PC-9 (cell line): ENCODE results near the gene TREH. TPM values are rescaled to one million over a fixed set of nuclear protein-coding genes. Genes with fewer than 3 reads are reported as not detected.
"Not testable (repeated sequence)": the region's sequence is repeated elsewhere in the genome, so short reads cannot be mapped to it uniquely, and the experiment has no call there.

Experiments
- BruUV-seq: library from RNA; stranded (reverse); fragments of 400-500 nt; replicated peaks from 2 replicates; lab custom pipeline; 2021; lab: Mats Ljungman, UMichigan
- CTCF ChIA-PET: fragments of 300-600 bp; sonication (Branson Sonifier 250); formaldehyde crosslinking; loops from one replicate; lab custom pipeline; 2022; ENCODE audit warnings: antibody characterized with exemption; lab: Charles Lee
- POLR2A ChIA-PET: fragments of 300-600 bp; sonication (Branson Sonifier 250); formaldehyde crosslinking; loops from one replicate; lab custom pipeline; 2022; ENCODE audit warnings: antibody characterized with exemption; ENCODE audit not compliant: unreplicated experiment; lab: Charles Lee
- DNase-seq, 2 experiments: peaks; one replicate each; pipeline versions ENCODE4 v3.0.0 to v3.0.0-alpha.2; 2015 to 2022; ENCODE audit warnings: mixed read lengths in 1 of 2
- H2AFZ ChIP-seq: fragments of 200-600 bp; sonication (generic); 2 replicates; pipeline ENCODE4 v1.8.1; 2017; ENCODE audit warnings: antibody characterized with exemption
- H3F3A ChIP-seq: fragments of 200-600 bp; sonication (generic); 2 replicates; pipeline ENCODE4 v1.8.1; 2017; ENCODE audit warnings: antibody characterized with exemption, mild to moderate bottlenecking, low read depth; ENCODE audit not compliant: insufficient read depth
- H3K27ac ChIP-seq: fragments of 200-600 bp; sonication (generic); 2 replicates; pipeline ENCODE4 v1.6.1; 2016; ENCODE audit warnings: mixed run types
- H3K27me3 ChIP-seq: fragments of 200-600 bp; sonication (generic); 2 replicates; pipeline ENCODE4 v1.6.1; 2016; ENCODE audit warnings: low read depth, mixed run types; ENCODE audit not compliant: insufficient read depth
- H3K36me3 ChIP-seq: fragments of 200-600 bp; sonication (generic); 2 replicates; pipeline ENCODE4 v1.6.1; 2016; ENCODE audit warnings: low read depth, mixed run types
- H3K4me1 ChIP-seq: fragments of 200-600 bp; sonication (generic); replicated peaks from 2 replicates; pipeline ENCODE4 v1.6.1; 2016; ENCODE audit warnings: mixed run types; ENCODE audit not compliant: insufficient read depth
- H3K4me2 ChIP-seq: fragments of 200-600 bp; sonication (generic); 2 replicates; pipeline ENCODE4 v1.6.1; 2017; ENCODE audit warnings: mixed run types
- H3K4me3 ChIP-seq: fragments of 200-600 bp; sonication (generic); 2 replicates; pipeline ENCODE4 v1.6.1; 2016; ENCODE audit warnings: mixed run types
- H3K79me2 ChIP-seq: fragments of 200-600 bp; sonication (generic); 2 replicates; pipeline ENCODE4 v1.6.1; 2017; ENCODE audit warnings: low read depth, mixed run types
- H3K9me2 ChIP-seq: fragments of 200-600 bp; sonication (generic); 2 replicates; pipeline ENCODE4 v1.8.1; 2017; ENCODE audit warnings: mild to moderate bottlenecking; ENCODE audit not compliant: insufficient read depth
- H3K9me3 ChIP-seq: fragments of 200-600 bp; sonication (generic); 2 replicates; pipeline ENCODE4 v1.8.1; 2016; ENCODE audit warnings: low read depth; ENCODE audit not compliant: insufficient read depth
- H4K20me1 ChIP-seq: fragments of 200-600 bp; sonication (generic); 2 replicates; pipeline ENCODE4 v1.8.1; 2017; ENCODE audit not compliant: insufficient read depth
- EZH2 ChIP-seq: fragments of 200-600 bp; sonication (generic); IDR thresholded peaks from 2 replicates; pipeline ENCODE4 v1.8.0; 2017; ENCODE audit warnings: antibody characterized with exemption, low read depth
- intact Hi-C: fragments of 100-400 bp; cut with micrococcal nuclease; formaldehyde crosslinking; loops from one replicate; pipeline ENCODE4 v1.10.0; 2022; ENCODE audit not compliant: unreplicated experiment
- total RNA-seq: library from RNA; stranded (reverse); gene quantifications from 2 replicates; pipeline ENCODE4 v1.2.3, GENCODE V29; 2021
- TF ChIP-seq, protein P1 (sequence below): fragments of 200-600 bp; sonication (generic); conservative IDR thresholded peaks from 2 replicates; pipeline ENCODE4 v1.6.1; 2017; ENCODE audit warnings: mixed run types, antibody characterized with exemption, mild to moderate bottlenecking, moderate library complexity

TREH gene
- total RNA-seq, 1 experiment from 2014 or later, result not detected

DNA sequence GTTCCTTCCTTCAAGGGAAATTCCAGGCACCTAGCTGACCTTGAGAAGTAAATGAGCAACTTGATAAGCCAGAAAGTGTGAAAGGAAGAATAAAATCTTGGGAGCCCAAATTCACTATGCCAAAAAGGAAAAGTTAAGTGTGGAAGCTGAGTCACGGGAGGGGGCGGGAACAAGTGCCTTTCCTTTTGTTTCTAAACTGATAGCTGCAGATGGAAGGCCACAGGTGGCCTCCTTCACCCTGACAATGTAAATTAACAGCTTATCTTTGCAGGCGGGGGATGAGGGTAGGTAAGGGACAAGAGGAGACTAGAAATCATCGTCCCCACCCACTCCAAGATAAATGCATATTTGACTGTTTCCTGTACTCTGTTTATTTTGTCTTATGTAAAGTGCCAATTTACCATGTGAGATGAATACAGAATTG is 36.4 kb upstream of the TREH start:
- no peak overlapping the region for H3K4me3 ChIP-seq
- no peak overlapping the region for H2AFZ ChIP-seq
- intact Hi-C loops, result no loop called here
- BruUV-seq, result no TSS peak
- ChIA-PET CTCF (interaction anchor here (0.7 kb wide), 1 partner anchor 196 kb away, joined by 6 read pairs; no protein-coding TSS in a partner anchor), POLR2A (interaction anchor here (0.6 kb wide), 1 partner anchor 396 kb away, joined by 3 read pairs; no protein-coding TSS in a partner anchor)
- no peaks in the 10 kb centered on the region for H3K9me3 ChIP-seq
- no peaks in the 10 kb centered on the region for H3K27me3 ChIP-seq
- no peaks in the 10 kb centered on the region for H3K79me2 ChIP-seq
- H3K4me2 ChIP-seq, result peak overlapping the region; percentile 38; the same call in 1 of the 2 replicates
- no peak for TF ChIP-seq EZH2
- TF ChIP-seq, protein P1, sequence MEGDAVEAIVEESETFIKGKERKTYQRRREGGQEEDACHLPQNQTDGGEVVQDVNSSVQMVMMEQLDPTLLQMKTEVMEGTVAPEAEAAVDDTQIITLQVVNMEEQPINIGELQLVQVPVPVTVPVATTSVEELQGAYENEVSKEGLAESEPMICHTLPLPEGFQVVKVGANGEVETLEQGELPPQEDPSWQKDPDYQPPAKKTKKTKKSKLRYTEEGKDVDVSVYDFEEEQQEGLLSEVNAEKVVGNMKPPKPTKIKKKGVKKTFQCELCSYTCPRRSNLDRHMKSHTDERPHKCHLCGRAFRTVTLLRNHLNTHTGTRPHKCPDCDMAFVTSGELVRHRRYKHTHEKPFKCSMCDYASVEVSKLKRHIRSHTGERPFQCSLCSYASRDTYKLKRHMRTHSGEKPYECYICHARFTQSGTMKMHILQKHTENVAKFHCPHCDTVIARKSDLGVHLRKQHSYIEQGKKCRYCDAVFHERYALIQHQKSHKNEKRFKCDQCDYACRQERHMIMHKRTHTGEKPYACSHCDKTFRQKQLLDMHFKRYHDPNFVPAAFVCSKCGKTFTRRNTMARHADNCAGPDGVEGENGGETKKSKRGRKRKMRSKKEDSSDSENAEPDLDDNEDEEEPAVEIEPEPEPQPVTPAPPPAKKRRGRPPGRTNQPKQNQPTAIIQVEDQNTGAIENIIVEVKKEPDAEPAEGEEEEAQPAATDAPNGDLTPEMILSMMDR, result no peak
- H3F3A ChIP-seq, result peaks cover 37% of the 10 kb centered on the region; the same call in 1 of the 2 replicates
- H3K36me3 ChIP-seq, result no peaks in the 10 kb centered on the region
- no peaks in the 10 kb centered on the region for H4K20me1 ChIP-seq
- no peaks in the 10 kb centered on the region for H3K9me2 ChIP-seq
- DNase-seq, result peak in 1 of 2 experiments; percentile 42
- H3K4me1 ChIP-seq, result peaks cover 46% of the 10 kb centered on the region
- peak overlapping the region; percentile 15; the same call in 1 of the 2 replicates for H3K27ac ChIP-seq

DNA sequence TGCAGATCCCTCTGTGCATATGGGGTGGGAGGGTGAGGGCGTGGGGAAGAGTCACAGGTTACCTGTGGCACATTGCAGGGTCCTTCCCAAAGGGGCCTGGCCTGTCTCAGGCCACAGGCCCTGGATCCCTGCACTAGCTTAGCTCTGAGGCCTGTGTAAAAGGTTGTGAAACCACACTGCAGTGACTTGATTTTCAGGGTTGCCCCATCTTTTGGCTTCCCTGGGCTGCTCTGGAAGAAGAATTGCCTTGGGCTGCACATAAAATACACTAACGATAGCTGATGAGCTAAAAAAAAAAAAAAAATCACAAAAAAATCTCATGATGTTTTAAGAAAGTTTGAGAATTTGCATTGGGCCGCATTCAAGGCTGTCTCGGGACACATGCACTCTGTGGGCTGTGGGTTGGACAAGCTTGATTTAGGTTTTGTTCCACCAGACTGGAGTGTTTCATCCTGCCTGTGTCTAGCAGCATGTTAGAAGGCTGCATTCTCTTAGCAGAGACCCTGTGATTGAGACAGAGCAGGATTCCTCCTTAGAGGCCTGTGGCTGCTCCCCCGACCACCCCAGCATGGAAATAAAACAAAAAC is 35.9 kb upstream of the TREH start:
- Histone ChIP-seq H3K4me3 (no peak overlapping the region), H3K36me3 (no peaks in the 10 kb centered on the region), H3K4me1 (peaks cover 46% of the 10 kb centered on the region), H3K9me2 (no peaks in the 10 kb centered on the region), H3K79me2 (no peaks in the 10 kb centered on the region), H2AFZ (no peak overlapping the region), H3K4me2 (peak overlapping the region; percentile 38; the same call in 1 of the 2 replicates), H3K27ac (peak overlapping the region; percentile 15; the same call in 1 of the 2 replicates), H3F3A (peaks cover 37% of the 10 kb centered on the region; the same call in 1 of the 2 replicates), H3K9me3 (no peaks in the 10 kb centered on the region), H4K20me1 (no peaks in the 10 kb centered on the region), H3K27me3 (no peaks in the 10 kb centered on the region)
- ChIA-PET CTCF (interaction anchor here (0.7 kb wide), 1 partner anchor 197 kb away, joined by 6 read pairs; no protein-coding TSS in a partner anchor), POLR2A (interaction anchor here (0.6 kb wide), 1 partner anchor 396 kb away, joined by 3 read pairs; no protein-coding TSS in a partner anchor)
- DNase-seq, result peak in 1 of 2 experiments; percentile 60
- no peak for TF ChIP-seq EZH2
- TF ChIP-seq, protein P1, result no peak
- intact Hi-C loops, result no loop called here
- BruUV-seq, result no TSS peak

DNA sequence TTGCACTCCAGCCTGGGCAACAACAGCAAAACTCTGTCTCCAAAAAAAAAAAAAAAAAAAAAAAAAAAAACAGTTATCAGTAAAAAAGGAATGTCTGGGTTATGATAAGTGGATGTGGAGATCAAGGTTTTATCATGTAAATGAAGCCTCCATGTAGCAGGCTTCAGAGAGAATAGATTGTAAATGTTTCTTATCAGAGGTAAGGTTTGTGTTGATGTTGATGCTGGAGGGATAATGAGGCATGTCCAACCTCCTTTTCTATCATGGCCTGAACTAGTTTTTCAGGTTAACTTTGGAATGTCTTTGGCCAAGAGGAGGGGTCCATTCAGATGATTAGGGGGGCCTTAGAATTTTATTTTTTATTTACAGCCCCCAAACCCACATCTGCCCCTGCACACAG is 35.4 kb upstream of the TREH start:
- Histone ChIP-seq H3K4me2 (0 out of 2 replicates have a peak overlapping the region, but pooled peaks have one; percentile 7), H3K9me3 (no peaks in the 10 kb centered on the region), H3K4me1 (peaks cover 42% of the 10 kb centered on the region), H2AFZ (no peak overlapping the region), H3K27me3 (no peaks in the 10 kb centered on the region), H3K27ac (no peak overlapping the region), H3K79me2 (no peaks in the 10 kb centered on the region), H4K20me1 (no peaks in the 10 kb centered on the region), H3F3A (peaks cover 37% of the 10 kb centered on the region; the same call in 1 of the 2 replicates), H3K9me2 (no peaks in the 10 kb centered on the region), H3K36me3 (no peaks in the 10 kb centered on the region), H3K4me3 (no peak overlapping the region)
- intact Hi-C loops, result no loop called here
- TF ChIP-seq, protein P1, result no peak
- no peak for TF ChIP-seq EZH2
- DNase-seq, result no peak
- CTCF ChIA-PET, result no interaction called here
- POLR2A ChIA-PET, result no interaction called here
- BruUV-seq, result no TSS peak

DNA sequence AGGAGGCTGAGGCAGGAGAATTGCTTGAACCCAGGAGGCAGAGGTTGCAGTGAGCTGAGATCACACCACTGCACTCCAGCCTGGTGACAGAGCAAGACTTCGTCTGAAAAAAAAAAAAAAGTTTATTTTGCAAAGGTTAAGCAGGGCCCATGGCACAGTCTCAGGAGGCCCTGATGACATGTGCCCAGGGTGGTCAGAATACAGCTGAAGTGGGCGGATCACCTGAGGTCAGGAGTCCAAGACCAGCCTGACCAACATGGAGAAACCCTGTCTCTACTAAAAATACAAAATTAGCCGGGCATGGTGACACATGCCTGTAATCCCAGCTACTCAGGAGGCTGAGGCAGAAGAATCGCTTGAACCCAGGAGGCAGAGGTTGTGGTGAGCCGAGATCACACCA is 35.0 kb upstream of the TREH start:
- H4K20me1 ChIP-seq, H3K4me2 ChIP-seq, H2AFZ ChIP-seq, H3K9me2 ChIP-seq, intact Hi-C loops, H3K36me3 ChIP-seq, H3K79me2 ChIP-seq, CTCF ChIA-PET, DNase-seq, BruUV-seq, H3K27me3 ChIP-seq, H3K4me3 ChIP-seq, H3K9me3 ChIP-seq, H3K27ac ChIP-seq, POLR2A ChIA-PET: not testable (repeated sequence)
- peaks cover 38% of the 10 kb centered on the region for H3K4me1 ChIP-seq
- peaks cover 37% of the 10 kb centered on the region; the same call in 1 of the 2 replicates for H3F3A ChIP-seq
